H9 (cell line): ENCODE data around the gene GPC3. TPM values are rescaled to one million over a fixed set of nuclear protein-coding genes. Genes with fewer than 3 reads are reported as not detected.

ENCODE experiments used
- DNase-seq: peaks from one replicate; pipeline ENCODE4 v3.0.0-alpha.2; 2017
- H2AFZ ChIP-seq: one replicate; pipeline ENCODE4 v1.6.1; 2013; ENCODE audit warnings: mild to moderate bottlenecking, low read length, control low read depth, moderate library complexity
- H2AK5ac ChIP-seq: 2 replicates; pipeline ENCODE4 v1.6.1; 2013; ENCODE audit warnings: low read length, control low read depth, mixed read lengths; ENCODE audit not compliant: insufficient read length
- H2BK120ac ChIP-seq: one replicate; pipeline ENCODE4 v1.6.1; 2013; ENCODE audit warnings: low read depth, mild to moderate bottlenecking, low read length, control low read depth, inconsistent platforms; ENCODE audit not compliant: poor library complexity, severe bottlenecking
- H2BK12ac ChIP-seq: 2 replicates; pipeline ENCODE4 v1.6.1; 2013; ENCODE audit warnings: low read length, control low read depth, mixed read lengths, low read depth; ENCODE audit not compliant: insufficient read length
- H2BK15ac ChIP-seq: 2 replicates; pipeline ENCODE4 v1.6.1; 2013; ENCODE audit warnings: low read depth, low read length, control low read depth
- H2BK20ac ChIP-seq: one replicate; pipeline ENCODE4 v1.6.1; 2013; ENCODE audit warnings: low read depth, mild to moderate bottlenecking, low read length, control low read depth, inconsistent platforms; ENCODE audit not compliant: poor library complexity, severe bottlenecking
- H2BK5ac ChIP-seq: 2 replicates; pipeline ENCODE4 v1.6.1; 2013; ENCODE audit warnings: low read length, control low read depth, mixed read lengths; ENCODE audit not compliant: insufficient read length
- H3K14ac ChIP-seq: 2 replicates; pipeline ENCODE4 v1.6.1; 2013; ENCODE audit warnings: low read length, control low read depth; ENCODE audit not compliant: insufficient read depth
- H3K18ac ChIP-seq: 2 replicates; pipeline ENCODE4 v1.6.1; 2013; ENCODE audit warnings: low read depth, mild to moderate bottlenecking, mixed read lengths, low read length, control low read depth; ENCODE audit not compliant: insufficient read length
- H3K23ac ChIP-seq: 2 replicates; pipeline ENCODE4 v1.6.1; 2013; ENCODE audit warnings: low read length, control low read depth, mixed read lengths, low read depth; ENCODE audit not compliant: insufficient read length
- H3K23me2 ChIP-seq: 2 replicates; pipeline ENCODE4 v1.6.1; 2013; ENCODE audit warnings: low read depth, mild to moderate bottlenecking, mixed read lengths, low read length, control low read depth; ENCODE audit not compliant: insufficient read length, poor library complexity, severe bottlenecking
- H3K27ac ChIP-seq: 2 replicates; pipeline ENCODE4 v1.5.1; 2013; ENCODE audit warnings: low read length, control low read depth, mixed read lengths, low read depth; ENCODE audit not compliant: insufficient read length
- H3K27me3 ChIP-seq: 2 replicates; pipeline ENCODE4 v1.6.1; 2013; ENCODE audit warnings: low read length, control low read depth, inconsistent platforms; ENCODE audit not compliant: insufficient read depth
- H3K4ac ChIP-seq: 2 replicates; pipeline ENCODE4 v1.6.1; 2013; ENCODE audit warnings: low read depth, mild to moderate bottlenecking, control low read depth, inconsistent platforms, low read length, moderate library complexity
- H3K4me1 ChIP-seq: 2 replicates; pipeline ENCODE4 v1.6.1; 2013; ENCODE audit warnings: low read length, control low read depth, inconsistent platforms; ENCODE audit not compliant: insufficient read depth
- H3K4me2 ChIP-seq: 2 replicates; pipeline ENCODE4 v1.6.1; 2013; ENCODE audit warnings: low read length, control low read depth, mixed read lengths; ENCODE audit not compliant: insufficient read length, insufficient read depth
- H3K56ac ChIP-seq: 2 replicates; pipeline ENCODE4 v1.6.1; 2013; ENCODE audit warnings: low read depth, mild to moderate bottlenecking, mixed read lengths, low read length, control low read depth; ENCODE audit not compliant: insufficient read length
- H3K79me1 ChIP-seq: 2 replicates; pipeline ENCODE4 v1.6.1; 2013; ENCODE audit warnings: low read depth, mild to moderate bottlenecking, moderate library complexity, low read length, control low read depth, inconsistent platforms; ENCODE audit not compliant: insufficient read depth, poor library complexity, severe bottlenecking
- H3K79me2 ChIP-seq: 2 replicates; pipeline ENCODE4 v1.6.1; 2013; ENCODE audit warnings: low read length, control low read depth, inconsistent platforms; ENCODE audit not compliant: insufficient read depth
- H3K9ac ChIP-seq: 2 replicates; pipeline ENCODE4 v1.6.1; 2013; ENCODE audit warnings: low read length, control low read depth, mixed read lengths; ENCODE audit not compliant: insufficient read length; ENCODE audit errors: extremely low read depth
- H3K9me3 ChIP-seq: one replicate; pipeline ENCODE4 v1.6.1; 2013; ENCODE audit warnings: low read depth, low read length, inconsistent platforms; ENCODE audit not compliant: control insufficient read depth
- H3T11ph ChIP-seq: one replicate; pipeline ENCODE4 v1.6.1; 2013; ENCODE audit warnings: mild to moderate bottlenecking, low read length, control low read depth, inconsistent platforms
- H4K20me1 ChIP-seq: one replicate; pipeline ENCODE4 v1.6.1; 2013; ENCODE audit not compliant: control insufficient read depth, insufficient read length, insufficient read depth
- H4K5ac ChIP-seq: 2 replicates; pipeline ENCODE4 v1.6.1; 2013; ENCODE audit warnings: low read depth, mild to moderate bottlenecking, mixed read lengths, low read length, control low read depth; ENCODE audit not compliant: insufficient read length
- H4K8ac ChIP-seq: replicated peaks from 2 replicates; pipeline ENCODE4 v1.6.1; 2013; ENCODE audit warnings: low read length, control low read depth, mixed read lengths, low read depth; ENCODE audit not compliant: insufficient read length
- H4K91ac ChIP-seq: 2 replicates; pipeline ENCODE4 v1.6.1; 2013; ENCODE audit warnings: low read depth, mild to moderate bottlenecking, moderate library complexity, mixed read lengths, low read length, control low read depth; ENCODE audit not compliant: insufficient read length
- H3K27ac Mint-ChIP-seq, 3 experiments: 2 replicates in 2 of 3; 3 replicates in 1 of 3; pipeline ENCODE4 v1.8.0; 2020 to 2021; ENCODE audit warnings: mixed read lengths in 3 of 3, mild to moderate bottlenecking in 1 of 3, moderate library complexity in 1 of 3
- H3K27me3 Mint-ChIP-seq: 2 replicates; pipeline ENCODE4 v1.8.0; 2021; ENCODE audit warnings: low read depth, mild to moderate bottlenecking, moderate library complexity, mixed read lengths
- H3K36me3 Mint-ChIP-seq, 3 experiments: 2 replicates in 2 of 3; 3 replicates in 1 of 3; pipeline ENCODE4 v1.8.0; 2020 to 2021; ENCODE audit warnings: low read depth in 3 of 3, mixed read lengths in 3 of 3; ENCODE audit not compliant: insufficient read depth in 1 of 3
- H3K4me1 Mint-ChIP-seq, 2 experiments: 2 replicates each; pipeline ENCODE4 v1.8.0; 2020; ENCODE audit warnings: mixed read lengths in 2 of 2
- H3K4me3 Mint-ChIP-seq, 2 experiments: 2 replicates in 1 of 2; 3 replicates in 1 of 2; pipeline ENCODE4 v1.8.0; 2020 to 2021; ENCODE audit warnings: mild to moderate bottlenecking in 2 of 2, mixed read lengths in 2 of 2, moderate library complexity in 1 of 2
- H3K9me3 Mint-ChIP-seq, 2 experiments: 2 replicates in 1 of 2; 3 replicates in 1 of 2; pipeline ENCODE4 v1.8.0; 2020; ENCODE audit warnings: mild to moderate bottlenecking in 2 of 2, mixed read lengths in 2 of 2, moderate library complexity in 1 of 2
- CTCF ChIP-seq: fragments of 200-600 bp; sonication (generic); conservative IDR thresholded peaks from 3 replicates; pipeline ENCODE4 v1.8.0; 2021; ENCODE audit warnings: antibody characterized with exemption, mild to moderate bottlenecking
- WGBS: extraction: QIAGEN DNeasy Blood & Tissue Kit; methylation state at CpG from one replicate; pipeline ENCODE4 v1.1.7; 2013; ENCODE audit warnings: missing lambda C conversion rate, low lambda C conversion rate, mixed read lengths; ENCODE audit not compliant: insufficient read length; ENCODE audit errors: extremely low coverage; 5-methylcytosine and 5-hydroxymethylcytosine counted together
- total RNA-seq: library from RNA; stranded (reverse); gene quantifications from 2 replicates; pipeline ENCODE4 v1.2.1, GENCODE V29; 2021

Gene GPC3
- total RNA-seq, 1 experiment from 2014 or later = 108 TPM

- Histone ChIP-seq H3K23me2 (no peaks in the 10 kb centered on the region), H2BK20ac (no peak overlapping the region), H3K9ac (no peak overlapping the region), H3K14ac (no peak overlapping the region), H2AFZ (no peak overlapping the region), H2AK5ac (no peak overlapping the region), H4K20me1 (no peaks in the 10 kb centered on the region), H4K8ac (no peak overlapping the region), H3K4ac (no peak overlapping the region), H4K5ac (no peak overlapping the region), H2BK12ac (no peak overlapping the region), H3K27me3 (no peaks in the 10 kb centered on the region), H3K79me2 (no peaks in the 10 kb centered on the region), H3K23ac (no peak overlapping the region), H3K4me2 (no peak overlapping the region), H2BK15ac (no peak overlapping the region), H4K91ac (no peak overlapping the region), H2BK120ac (no peak overlapping the region), H3K56ac (no peak overlapping the region), H3K27ac (no peak overlapping the region), H3K79me1 (no peaks in the 10 kb centered on the region), H2BK5ac (no peak overlapping the region), H3K18ac (no peak overlapping the region), H3K4me1 (no peaks in the 10 kb centered on the region), H3K9me3 (no peaks in the 10 kb centered on the region), H3T11ph (no peak overlapping the region)
- Mint-ChIP-seq H3K4me1 (peaks cover 13% of the 10 kb centered on the region in 2 experiments), H3K36me3 (peaks cover 4 to 19% (median 11%) of the 10 kb centered on the region in 3 experiments), H3K27ac (peak overlapping the region in 1 of 3 experiments; percentile 19; a peak in 1 of 7 replicates), H3K27me3 (no peaks in the 10 kb centered on the region), H3K9me3 (peaks cover 11 to 15% of the 10 kb centered on the region in 2 experiments), H3K4me3 (no peak overlapping the region)
- no CpG with 5 or more reads among the region's 1 CpG for WGBS
- DNase-seq = no peak
- TF ChIP-seq CTCF = no peak
These were observed 375.3 kb downstream of the GPC3 start for GRCh38 chrX:133610056-133610455.
